Activated naive CD8-positive, alpha-beta T cell treated with anti-CD3 and anti-CD28 coated beads, Interleukin-2, amount 10 ng/mL, durations not matched to agents 7 days and 5 days (primary cell): ENCODE data around the gene CEP131. TPM values are rescaled to one million over a fixed set of nuclear protein-coding genes. Genes with fewer than 3 reads are reported as not detected.
"Not testable (repeated sequence)": the region's sequence is repeated elsewhere in the genome, so short reads cannot be mapped to it uniquely, and the experiment has no call there.

Source experiments
- ATAC-seq: fragments of 150-1000 bp; cut with Tn5 transposase; one replicate; pipeline ENCODE4 v1.10.0; 2021; ENCODE audit warnings: low read depth, moderate library complexity
- POLR2A ChIA-PET: fragments of 350-600 bp; sonication (Branson Sonifier 250); formaldehyde crosslinking; loops from one replicate; lab custom pipeline; 2021; ENCODE audit warnings: antibody characterized with exemption; lab: Charles Lee
- DNase-seq: peaks from one replicate; pipeline ENCODE4 v3.0.0; 2021
- H3K27ac Mint-ChIP-seq: one replicate; pipeline ENCODE4 v1.8.0; 2022; ENCODE audit warnings: mild to moderate bottlenecking, mixed read lengths
- H3K27me3 Mint-ChIP-seq: one replicate; pipeline ENCODE4 v1.8.0; 2022; ENCODE audit warnings: mild to moderate bottlenecking, moderate library complexity, mixed read lengths
- H3K36me3 Mint-ChIP-seq: one replicate; pipeline ENCODE4 v1.8.0; 2021; ENCODE audit warnings: mild to moderate bottlenecking, mixed read lengths
- H3K4me1 Mint-ChIP-seq: one replicate; pipeline ENCODE4 v1.8.0; 2021; ENCODE audit warnings: mixed read lengths
- H3K4me3 Mint-ChIP-seq: one replicate; pipeline ENCODE4 v1.8.0; 2022; ENCODE audit warnings: mild to moderate bottlenecking, moderate library complexity, mixed read lengths
- H3K9me3 Mint-ChIP-seq: one replicate; pipeline ENCODE4 v1.8.0; 2021; ENCODE audit warnings: mixed read lengths
- total RNA-seq, 2 experiments: library from RNA; stranded (reverse); gene quantifications; one replicate each; pipeline ENCODE4 v1.2.3, GENCODE V29; 2021

Gene CEP131
- total RNA-seq, 2 experiments from 2014 or later, result 18.4 to 20.7 TPM

DNA sequence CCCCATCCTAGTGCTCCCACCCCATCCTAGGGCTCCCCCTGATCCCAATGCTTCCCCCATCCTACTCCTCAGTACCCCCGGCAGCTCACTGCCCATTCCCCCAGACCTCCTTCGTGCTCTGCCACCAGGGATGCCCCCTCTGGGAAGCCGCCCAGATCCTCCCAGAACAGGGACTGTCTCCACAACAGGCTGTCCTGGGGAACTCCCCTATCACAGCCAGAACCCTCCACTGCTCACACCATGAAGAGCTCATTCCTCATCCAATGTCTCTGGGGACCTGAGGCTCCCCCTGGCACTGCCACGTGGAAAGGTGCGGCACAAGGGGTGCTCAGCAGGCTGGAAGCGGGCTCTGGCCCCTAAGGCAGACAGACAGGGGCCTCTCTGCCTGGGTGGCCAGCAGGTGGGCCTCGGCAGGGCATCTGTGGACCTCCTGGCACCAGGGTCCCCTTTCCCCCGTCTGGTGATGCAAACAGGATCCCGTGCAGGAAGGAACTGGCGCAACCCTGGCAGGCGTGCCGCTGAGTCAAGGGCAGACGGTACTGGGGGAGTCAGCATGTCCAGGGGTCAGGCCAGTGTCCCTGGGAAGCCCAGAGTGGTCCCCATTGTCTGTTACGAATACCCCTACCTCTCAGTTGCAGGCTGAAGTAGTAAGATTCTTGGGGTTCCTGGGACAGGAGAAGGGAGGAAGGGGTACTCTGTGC, 72.2 kb downstream of the CEP131 start:
- peaks cover 5% of the 10 kb centered on the region for H3K27me3 Mint-ChIP-seq
- no peaks in the 10 kb centered on the region for H3K9me3 Mint-ChIP-seq
- H3K27ac Mint-ChIP-seq, result no peak overlapping the region
- DNase-seq (no peak), ATAC-seq (no peak)
- POLR2A ChIA-PET, result no interaction called here
- H3K4me1 Mint-ChIP-seq, result peaks cover 1% of the 10 kb centered on the region
- no peak overlapping the region for H3K4me3 Mint-ChIP-seq
- H3K36me3 Mint-ChIP-seq, result no peaks in the 10 kb centered on the region

DNA sequence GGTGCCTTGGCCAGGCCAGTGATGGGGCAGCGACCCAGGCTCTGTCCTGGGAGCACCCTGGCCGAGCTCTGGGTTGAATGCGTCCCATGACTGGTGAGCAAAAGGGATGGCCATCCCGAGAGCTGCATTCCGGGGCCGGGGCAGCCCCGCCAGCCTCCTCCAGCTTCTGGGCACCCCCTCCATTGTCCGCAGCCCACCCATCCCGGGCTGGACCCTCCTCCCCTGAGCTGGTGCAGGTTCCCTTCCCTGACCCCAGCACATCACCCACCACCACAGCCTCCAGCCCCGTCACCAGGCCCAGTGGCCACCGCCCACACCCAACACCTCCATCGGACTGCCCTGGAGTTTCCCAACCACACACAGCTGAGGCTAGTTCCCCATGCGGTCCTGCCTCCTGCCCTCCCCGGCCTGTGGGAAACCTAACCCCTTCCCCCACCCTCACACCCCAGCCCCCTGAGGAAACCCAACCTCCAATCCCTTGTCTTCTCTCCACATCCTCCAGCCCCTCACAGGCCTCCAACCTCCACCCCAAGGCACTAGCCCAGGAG, 73.7 kb downstream of the CEP131 start:
- DNase-seq (no peak), ATAC-seq (no peak)
- POLR2A ChIA-PET, result no interaction called here
- Mint-ChIP-seq H3K27me3 (peaks cover 7% of the 10 kb centered on the region), H3K9me3 (no peaks in the 10 kb centered on the region), H3K4me1 (peaks cover 1% of the 10 kb centered on the region), H3K27ac (peak overlapping the region; percentile 68), H3K36me3 (no peaks in the 10 kb centered on the region), H3K4me3 (no peak overlapping the region)

DNA sequence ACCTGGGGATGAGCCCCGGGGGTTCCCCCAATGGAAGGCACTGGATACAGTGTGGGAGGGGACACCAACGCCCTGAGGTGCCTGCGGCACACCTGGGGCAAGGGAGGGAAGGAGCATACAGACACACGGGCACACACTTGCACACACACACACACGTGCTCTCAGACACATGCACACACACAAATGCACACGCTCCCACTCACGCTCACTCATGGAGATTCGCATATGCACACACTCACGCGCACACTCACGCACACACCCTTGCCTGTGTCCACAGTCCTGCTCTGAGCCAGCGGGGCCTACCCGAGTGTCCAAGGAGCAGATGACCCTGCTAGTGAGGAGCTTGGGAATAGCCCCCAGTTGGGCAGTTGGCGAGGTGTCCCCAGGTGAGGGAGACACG, 74.2 kb downstream of the CEP131 start:
- H3K4me1 Mint-ChIP-seq, result peaks cover 1% of the 10 kb centered on the region
- H3K4me3 Mint-ChIP-seq, result no peak overlapping the region
- peaks cover 7% of the 10 kb centered on the region for H3K27me3 Mint-ChIP-seq
- ATAC-seq (no peak), DNase-seq (no peak)
- H3K9me3 Mint-ChIP-seq, result no peaks in the 10 kb centered on the region
- H3K27ac Mint-ChIP-seq, result no peak overlapping the region
- POLR2A ChIA-PET, result no interaction called here
- no peaks in the 10 kb centered on the region for H3K36me3 Mint-ChIP-seq

DNA sequence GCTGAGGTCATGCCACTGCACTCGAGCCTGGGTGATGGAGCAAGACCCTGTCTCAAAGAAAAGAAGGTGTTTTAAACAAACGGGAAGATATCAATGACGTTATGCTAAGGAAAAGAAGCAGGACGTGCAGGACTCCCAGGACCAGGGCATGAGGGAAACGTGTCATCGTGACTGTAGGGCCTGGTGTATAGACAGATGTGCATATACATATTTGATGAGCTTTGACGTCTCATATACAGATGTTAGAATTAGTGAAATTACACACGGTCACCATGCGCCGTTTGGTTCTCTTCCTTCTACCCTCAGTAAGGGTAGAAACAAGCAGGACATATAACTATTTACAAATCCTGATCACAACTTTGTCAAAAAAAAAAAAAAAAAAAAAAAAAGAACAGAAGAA, 75.1 kb downstream of the CEP131 start:
- H3K4me3 Mint-ChIP-seq, result no peak overlapping the region
- no peaks in the 10 kb centered on the region for H3K9me3 Mint-ChIP-seq
- H3K27me3 Mint-ChIP-seq, result peaks cover 7% of the 10 kb centered on the region
- no peak for DNase-seq
- POLR2A ChIA-PET, result no interaction called here
- H3K36me3 Mint-ChIP-seq, result no peaks in the 10 kb centered on the region
- H3K4me1 Mint-ChIP-seq, result peaks cover 1% of the 10 kb centered on the region
- no peak for ATAC-seq
- H3K27ac Mint-ChIP-seq, result no peak overlapping the region

DNA sequence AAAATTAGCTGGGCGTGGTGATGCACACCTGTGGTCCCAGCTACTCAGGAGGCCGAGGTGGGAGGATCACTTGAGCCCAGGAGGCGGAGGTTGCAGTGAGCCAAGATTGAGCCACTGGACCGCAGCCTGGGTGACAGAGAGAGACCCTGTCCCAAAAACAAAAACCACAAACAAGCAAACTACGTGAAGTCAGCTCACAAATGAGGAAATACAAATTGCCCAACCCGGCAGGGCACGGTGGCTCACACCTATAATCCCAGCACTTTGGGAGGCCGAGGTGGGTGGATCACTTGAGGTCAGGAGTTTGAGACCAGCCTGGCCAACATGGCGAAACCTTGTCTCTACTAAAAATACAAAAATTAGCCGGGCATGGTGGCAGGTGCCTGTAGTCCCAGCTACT, 76.6 kb downstream of the CEP131 start:
- ATAC-seq, H3K9me3 Mint-ChIP-seq, H3K36me3 Mint-ChIP-seq, H3K27me3 Mint-ChIP-seq, H3K4me1 Mint-ChIP-seq, H3K27ac Mint-ChIP-seq, POLR2A ChIA-PET, H3K4me3 Mint-ChIP-seq, DNase-seq: not testable (repeated sequence)

DNA sequence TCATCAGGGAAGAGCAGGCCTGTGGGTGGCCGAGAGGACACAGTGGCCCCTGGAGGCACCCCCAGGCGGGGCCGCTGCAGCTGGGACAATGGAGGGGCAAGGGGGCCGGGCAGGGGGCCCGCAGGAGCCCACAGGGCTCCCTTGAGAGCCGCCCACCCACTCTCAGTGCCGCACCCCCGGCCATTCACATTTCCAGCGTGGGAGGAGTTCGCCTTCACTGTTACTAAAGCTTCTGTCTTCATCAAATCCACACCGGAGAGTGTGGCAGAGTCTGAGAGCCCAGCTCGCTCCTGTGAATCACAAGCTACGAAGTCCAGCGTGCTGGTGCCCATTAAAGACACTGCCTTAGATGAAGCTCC, 78.4 kb downstream of the CEP131 start:
- H3K27me3 Mint-ChIP-seq, result peaks cover 7% of the 10 kb centered on the region
- no peaks in the 10 kb centered on the region for H3K36me3 Mint-ChIP-seq
- no peak for DNase-seq
- no peaks in the 10 kb centered on the region for H3K4me1 Mint-ChIP-seq
- ATAC-seq, result no peak
- no peak overlapping the region for H3K27ac Mint-ChIP-seq
- H3K4me3 Mint-ChIP-seq, result no peak overlapping the region
- no peaks in the 10 kb centered on the region for H3K9me3 Mint-ChIP-seq
- POLR2A ChIA-PET, result no interaction called here

DNA sequence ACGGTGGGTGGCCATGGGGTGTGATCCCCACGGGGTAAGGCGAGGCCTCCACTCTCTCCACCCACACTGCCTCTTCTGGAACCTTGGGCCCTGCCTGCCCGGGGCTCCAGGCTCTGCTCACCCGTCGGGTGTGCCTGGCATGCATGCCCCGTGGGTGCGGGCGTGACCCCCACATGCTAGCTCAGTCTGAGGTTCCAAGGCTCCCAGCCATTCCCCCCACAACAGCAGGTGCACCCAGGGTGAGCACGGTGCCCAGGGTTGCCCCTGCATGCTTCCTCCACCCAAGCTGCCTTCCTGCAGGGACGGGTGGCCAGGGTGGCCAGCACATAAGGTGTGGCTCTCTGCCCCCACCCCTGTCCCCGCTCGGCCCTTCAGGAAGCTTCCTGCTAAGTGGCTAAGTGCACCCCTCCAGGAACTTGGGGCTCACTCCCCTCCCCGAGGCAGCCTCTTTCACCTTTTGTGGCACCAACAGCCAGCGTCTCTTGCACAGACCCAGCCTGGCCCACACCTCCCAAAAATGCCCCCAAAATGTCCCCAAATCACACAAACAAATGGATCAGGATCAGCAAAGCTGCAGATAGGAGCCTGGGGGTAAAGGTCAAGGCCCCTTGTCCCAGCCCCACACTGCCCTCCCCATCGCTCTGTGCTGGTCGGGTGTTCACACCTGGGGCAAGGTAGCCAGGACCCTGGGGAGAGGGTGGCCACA, 78.9 kb downstream of the CEP131 start:
- DNase-seq, result no peak
- H3K4me3 Mint-ChIP-seq, result no peak overlapping the region
- H3K36me3 Mint-ChIP-seq, result no peaks in the 10 kb centered on the region
- POLR2A ChIA-PET, result no interaction called here
- H3K4me1 Mint-ChIP-seq, result no peaks in the 10 kb centered on the region
- peaks cover 7% of the 10 kb centered on the region for H3K27me3 Mint-ChIP-seq
- ATAC-seq, result no peak
- no peaks in the 10 kb centered on the region for H3K9me3 Mint-ChIP-seq
- H3K27ac Mint-ChIP-seq, result no peak overlapping the region

DNA sequence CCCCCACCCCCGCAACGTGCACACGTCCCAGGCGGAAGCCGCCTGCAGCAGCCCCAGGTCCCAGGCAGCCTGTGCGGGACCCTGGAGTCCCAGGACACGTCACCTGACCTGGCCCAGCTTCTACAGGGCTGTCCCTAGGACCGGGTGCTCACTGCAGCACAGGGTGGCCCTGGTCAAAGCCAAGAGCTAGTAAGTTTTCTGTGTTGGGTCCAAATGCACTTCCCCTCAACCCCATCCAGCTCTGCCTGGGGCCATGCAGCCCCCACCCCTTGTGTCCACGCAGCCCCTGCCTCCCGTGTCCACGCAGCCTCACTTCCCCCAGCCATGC, 79.6 kb downstream of the CEP131 start:
- Mint-ChIP-seq H3K4me3 (no peak overlapping the region), H3K9me3 (peaks cover 5% of the 10 kb centered on the region), H3K27ac (no peak overlapping the region), H3K27me3 (peaks cover 7% of the 10 kb centered on the region), H3K4me1 (no peaks in the 10 kb centered on the region), H3K36me3 (no peaks in the 10 kb centered on the region)
- DNase-seq (no peak), ATAC-seq (no peak)
- POLR2A ChIA-PET, result no interaction called here

DNA sequence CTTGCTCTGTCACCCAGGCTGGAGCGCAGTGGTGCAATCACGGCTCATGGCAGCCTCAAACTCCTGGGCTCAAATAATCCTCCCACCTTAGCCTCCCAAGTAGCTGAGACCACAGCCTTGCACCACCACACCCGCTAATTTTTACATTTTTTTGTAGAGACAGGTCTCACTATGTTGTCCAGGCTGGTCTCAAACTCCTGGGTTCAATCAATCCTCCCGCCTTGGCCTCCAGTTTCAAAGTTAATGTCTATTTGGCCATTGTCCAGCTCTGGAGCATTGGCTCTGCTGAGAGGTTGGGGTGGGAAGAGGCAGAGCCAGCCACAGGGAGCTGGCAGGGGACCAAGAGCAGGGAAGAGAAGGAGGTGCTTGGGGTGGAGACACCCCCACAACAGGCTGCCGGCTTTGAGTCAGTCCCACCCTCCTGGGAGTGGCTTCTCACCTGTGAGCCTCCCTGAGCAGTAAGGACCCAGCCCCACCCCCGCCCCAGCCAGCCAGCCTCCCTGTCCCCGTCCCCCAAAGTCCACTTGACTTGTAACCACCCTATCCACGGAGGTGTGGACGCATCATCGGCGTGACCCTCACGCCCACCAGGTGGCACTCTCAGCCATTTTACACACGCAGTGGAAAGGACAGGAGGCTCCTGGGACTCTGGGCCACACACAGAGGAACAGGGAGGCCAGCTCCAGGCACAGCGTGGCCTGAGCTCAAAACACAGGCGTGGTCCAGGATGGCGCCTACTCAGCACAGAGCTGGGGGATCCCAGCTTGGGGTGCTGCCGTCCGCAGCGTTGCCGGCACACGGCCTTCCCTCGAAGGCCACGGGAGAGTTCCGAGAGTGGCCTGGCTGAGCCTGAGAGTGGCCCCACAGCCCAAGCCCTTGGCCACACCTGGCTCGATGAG, 80.2 kb downstream of the CEP131 start:
- POLR2A ChIA-PET, result no interaction called here
- no peaks in the 10 kb centered on the region for H3K4me1 Mint-ChIP-seq
- peaks cover 11% of the 10 kb centered on the region for H3K9me3 Mint-ChIP-seq
- H3K27me3 Mint-ChIP-seq, result peaks cover 7% of the 10 kb centered on the region
- no peak overlapping the region for H3K27ac Mint-ChIP-seq
- DNase-seq (peak; percentile 79), ATAC-seq (peak; percentile 88)
- no peaks in the 10 kb centered on the region for H3K36me3 Mint-ChIP-seq
- H3K4me3 Mint-ChIP-seq, result no peak overlapping the region

DNA sequence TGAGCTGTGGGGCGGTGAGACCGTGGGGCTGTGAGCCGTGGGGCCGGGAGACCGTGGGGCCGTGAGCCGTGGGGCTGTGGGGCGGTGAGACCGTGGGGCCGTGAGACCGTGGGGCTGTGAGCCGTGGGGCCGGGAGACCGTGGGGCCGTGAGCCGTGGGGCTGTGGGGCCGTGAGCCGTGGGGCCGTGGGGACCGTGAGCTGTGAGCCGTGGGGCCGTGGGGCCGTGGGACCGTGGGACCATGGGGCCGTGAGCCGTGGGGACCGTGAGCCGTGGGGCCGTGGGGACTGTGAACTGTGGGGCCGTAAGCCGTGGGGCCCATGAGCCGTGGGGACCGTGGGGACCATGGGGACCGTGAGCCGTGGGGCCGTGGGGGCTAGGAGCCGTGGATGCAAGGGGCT, 82.1 kb downstream of the CEP131 start:
- POLR2A ChIA-PET, result no interaction called here
- Mint-ChIP-seq H3K27ac (no peak overlapping the region), H3K4me1 (no peaks in the 10 kb centered on the region), H3K4me3 (no peak overlapping the region), H3K27me3 (peaks cover 4% of the 10 kb centered on the region), H3K9me3 (peaks cover 12% of the 10 kb centered on the region), H3K36me3 (no peaks in the 10 kb centered on the region)
- ATAC-seq (no peak), DNase-seq (no peak)

DNA sequence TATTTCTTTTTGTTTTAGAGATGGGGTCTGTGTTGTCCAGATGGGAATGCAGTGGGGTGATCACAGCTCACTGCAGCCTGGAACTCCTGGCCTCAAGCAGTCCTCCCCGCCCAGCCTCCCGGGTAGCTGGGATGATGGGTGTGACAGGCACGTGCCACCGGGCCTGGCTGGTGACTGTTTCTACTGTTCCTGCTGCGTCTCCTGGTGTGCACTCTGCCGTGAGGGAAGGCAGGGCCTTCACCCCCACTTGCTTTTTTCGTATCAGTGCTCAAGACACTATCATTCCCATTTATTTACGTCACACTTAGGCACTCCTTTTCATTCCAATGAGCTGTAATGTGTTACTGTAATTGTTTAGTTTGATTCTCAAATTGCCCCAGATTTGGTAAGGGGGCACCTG, 82.7 kb downstream of the CEP131 start:
- Mint-ChIP-seq H3K4me3 (no peak overlapping the region), H3K9me3 (peaks cover 12% of the 10 kb centered on the region), H3K27ac (no peak overlapping the region), H3K27me3 (peaks cover 2% of the 10 kb centered on the region), H3K4me1 (no peaks in the 10 kb centered on the region), H3K36me3 (no peaks in the 10 kb centered on the region)
- ATAC-seq (no peak), DNase-seq (no peak)
- POLR2A ChIA-PET, result no interaction called here
